Measurements from ENCODE around the gene TNP1.
A peak's percentile ranks its signal among the peaks of the same experiment; 100 is the strongest.

TNP1 gene, protein sequence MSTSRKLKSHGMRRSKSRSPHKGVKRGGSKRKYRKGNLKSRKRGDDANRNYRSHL

DNA sequence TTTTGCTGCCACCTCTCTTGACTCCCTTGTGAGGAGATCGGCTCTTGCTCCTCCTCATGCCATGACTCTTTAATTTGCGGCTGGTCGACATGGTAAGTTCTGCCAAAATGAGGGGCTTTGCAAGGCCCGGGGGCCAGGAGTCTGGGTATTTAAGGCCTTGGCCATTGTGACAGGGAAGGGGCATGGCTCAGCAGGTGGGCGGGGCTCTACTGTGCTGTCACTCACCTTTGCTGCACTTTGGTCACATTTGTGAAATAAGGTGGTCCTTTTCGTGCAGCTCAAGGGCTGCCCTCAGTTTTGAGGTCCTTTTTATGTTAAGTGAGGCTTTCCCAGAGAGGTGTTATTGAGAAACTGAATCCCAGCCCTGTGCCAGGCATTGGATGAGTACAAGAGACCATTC lies at the start of gene TNP1:
TSS of gene TNP1 (minus strand) at position 121 of the 400 bp plus-strand sequence. CDS start at position 91, 30 bp downstream.
- no peak for DNase-seq

GRCh38 chr2:216908300-216908699 lies 48.4 kb upstream of the TNP1 start:
- no peak for DNase-seq

GRCh38 chr2:216905649-216906329 lies 45.9 kb upstream of the TNP1 start:
- DNase-seq, result peak; percentile 57

DNA sequence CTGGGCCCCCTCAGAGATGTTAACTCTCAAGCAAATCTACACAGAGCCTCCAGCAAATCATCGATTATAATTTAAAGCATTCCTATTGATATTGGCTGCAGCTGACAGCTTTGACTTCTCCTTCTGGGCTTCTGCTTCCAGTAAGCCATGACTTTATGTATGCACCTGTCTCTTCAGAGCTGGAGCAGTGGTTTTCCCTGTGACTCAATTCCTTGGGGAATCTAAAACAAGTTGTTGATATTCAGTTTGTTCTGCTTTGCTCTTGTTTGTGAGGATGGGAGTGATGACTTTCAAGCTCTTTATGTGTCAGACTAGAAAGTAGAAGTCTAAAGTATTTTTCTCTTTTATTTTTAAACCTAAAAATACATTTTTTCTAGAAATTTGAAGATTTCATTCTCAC lies 45.1 kb upstream of the TNP1 start:
- no peak for DNase-seq

DNA sequence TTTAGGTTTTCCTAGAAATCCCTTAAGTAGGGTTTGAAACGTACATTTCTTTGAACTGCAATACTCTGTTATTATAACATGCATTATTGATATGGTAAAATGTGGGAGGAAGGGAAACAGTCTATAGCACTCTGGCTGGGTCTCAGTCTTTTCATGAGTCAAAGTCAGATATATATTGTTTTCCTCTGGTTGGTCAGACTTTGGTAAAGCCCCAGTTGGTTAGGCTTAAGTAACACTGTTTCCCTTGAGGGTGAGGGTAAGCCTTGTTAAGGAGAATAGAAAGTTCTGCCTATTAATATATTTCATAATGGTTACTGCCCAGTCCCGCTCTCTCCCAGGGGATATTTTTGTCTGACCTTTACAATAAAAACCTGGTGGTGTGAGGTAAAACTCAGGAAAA lies 44.7 kb upstream of the TNP1 start:
- no peak for DNase-seq

GRCh38 chr2:216903470-216903869 lies 43.6 kb upstream of the TNP1 start:
- no peak for DNase-seq

- DNase-seq, result no peak
These were observed 41.4 kb upstream of the TNP1 start for GRCh38 chr2:216901273-216901672.

DNA sequence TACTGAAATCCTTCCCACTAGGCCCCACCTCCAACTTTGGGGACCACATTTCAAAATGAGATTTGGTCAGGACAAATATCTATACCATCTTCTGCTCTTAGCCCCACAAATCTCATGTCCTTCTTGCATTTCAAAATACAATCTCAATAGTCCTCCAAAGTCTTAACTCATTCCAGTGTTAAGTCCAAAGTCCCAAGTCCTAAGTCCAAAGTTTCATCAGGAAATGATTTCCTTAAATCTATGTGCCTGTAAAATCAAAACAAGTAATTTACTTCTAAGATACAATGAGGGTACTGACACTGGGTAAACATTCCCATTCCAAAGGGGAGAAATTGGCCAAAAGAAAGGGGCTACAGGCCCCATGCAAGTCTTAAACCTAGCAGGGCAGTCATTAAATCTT lies 40.5 kb upstream of the TNP1 start:
- no peak for DNase-seq

DNA sequence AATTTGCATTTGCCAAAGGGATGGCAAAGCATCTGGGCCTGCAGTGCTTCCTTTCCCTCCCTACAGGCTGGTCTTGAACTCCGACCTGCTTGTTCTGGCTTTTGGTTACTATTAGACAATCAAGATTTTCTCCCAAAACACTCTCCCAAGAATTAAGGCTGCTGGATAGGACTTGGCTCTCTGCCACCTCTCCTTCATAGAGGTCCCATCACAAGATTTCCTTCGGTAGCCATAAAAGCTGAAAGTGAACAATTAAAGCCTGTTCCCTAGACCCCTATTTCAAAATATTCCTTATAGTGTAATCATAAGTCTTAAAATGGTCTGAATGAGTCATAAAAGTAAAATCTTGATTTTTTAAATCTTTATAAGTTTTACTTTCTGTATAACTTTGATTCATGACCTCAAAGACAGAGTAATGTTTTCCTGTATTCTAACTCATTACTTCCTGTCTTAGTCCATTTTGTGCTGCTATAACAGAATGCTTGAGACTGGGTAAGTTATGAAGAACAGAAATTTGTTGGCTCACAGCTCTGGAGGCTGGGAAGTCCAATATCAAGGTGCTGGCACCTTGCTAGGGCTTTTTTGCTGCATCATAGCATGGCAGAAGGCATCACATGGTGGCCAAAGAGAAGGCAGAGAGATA lies 37.8 kb upstream of the TNP1 start:
- peak; percentile 30 for DNase-seq

GRCh38 chr2:216890138-216890537 lies 30.3 kb upstream of the TNP1 start:
- no peak for DNase-seq

GRCh38 chr2:216888887-216889622 lies 29.2 kb upstream of the TNP1 start:
- no peak for DNase-seq

DNA sequence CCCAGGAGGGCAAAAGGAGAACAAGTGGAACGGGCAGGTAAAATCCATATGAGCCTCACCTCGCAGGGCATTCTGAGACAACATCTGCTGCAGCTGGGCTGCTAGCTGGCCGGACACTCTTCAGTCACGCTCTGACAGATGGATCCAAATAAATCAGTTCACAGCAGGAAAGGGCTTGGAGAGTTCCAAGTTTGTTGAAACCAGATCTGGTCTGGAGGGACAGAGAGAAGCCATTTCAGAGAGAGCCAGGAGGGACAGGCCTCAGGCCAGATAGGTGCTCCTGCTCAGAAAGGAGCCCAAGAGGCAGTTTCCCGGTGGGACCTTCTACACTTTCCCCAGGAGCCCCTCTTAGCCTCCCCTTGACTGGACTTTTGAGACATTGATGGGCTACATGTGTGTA lies 28.2 kb upstream of the TNP1 start:
- no peak for DNase-seq

GRCh38 chr2:216887138-216887537 lies 27.3 kb upstream of the TNP1 start:
- DNase-seq, result no peak

DNA sequence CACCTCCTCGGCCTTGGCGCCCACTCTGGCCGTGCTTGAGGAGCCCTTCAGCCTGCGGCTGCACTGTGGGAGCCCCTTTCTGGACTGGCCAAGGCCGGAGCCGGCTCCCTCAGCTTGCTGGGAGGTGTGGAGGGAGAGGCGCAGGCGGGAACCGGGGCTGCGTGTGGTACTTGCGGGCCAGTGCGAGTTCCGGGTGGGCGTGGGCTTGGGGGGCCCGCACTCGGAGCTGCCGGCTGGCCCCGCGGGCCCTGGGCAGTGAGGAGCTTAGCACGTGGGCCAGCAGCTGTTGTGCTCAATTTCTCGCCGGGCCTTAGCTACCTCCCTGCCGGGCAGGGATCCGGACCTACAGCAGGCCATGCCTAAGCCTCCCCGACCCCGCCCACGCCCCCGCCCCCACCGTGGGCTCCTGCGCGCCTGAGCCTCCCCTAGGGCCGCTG lies 25.3 kb upstream of the TNP1 start:
- no peak for DNase-seq

GRCh38 chr2:216884347-216884746 lies 24.5 kb upstream of the TNP1 start:
- no peak for DNase-seq

GRCh38 chr2:216882876-216883275 lies 23.0 kb upstream of the TNP1 start:
- peak; percentile 89 for DNase-seq

- DNase-seq, result peak; percentile 42
These were observed 21.5 kb upstream of the TNP1 start for GRCh38 chr2:216881411-216881810.

- DNase-seq, result peak; percentile 92
These were observed 20.8 kb upstream of the TNP1 start for GRCh38 chr2:216880509-216881184.

DNA sequence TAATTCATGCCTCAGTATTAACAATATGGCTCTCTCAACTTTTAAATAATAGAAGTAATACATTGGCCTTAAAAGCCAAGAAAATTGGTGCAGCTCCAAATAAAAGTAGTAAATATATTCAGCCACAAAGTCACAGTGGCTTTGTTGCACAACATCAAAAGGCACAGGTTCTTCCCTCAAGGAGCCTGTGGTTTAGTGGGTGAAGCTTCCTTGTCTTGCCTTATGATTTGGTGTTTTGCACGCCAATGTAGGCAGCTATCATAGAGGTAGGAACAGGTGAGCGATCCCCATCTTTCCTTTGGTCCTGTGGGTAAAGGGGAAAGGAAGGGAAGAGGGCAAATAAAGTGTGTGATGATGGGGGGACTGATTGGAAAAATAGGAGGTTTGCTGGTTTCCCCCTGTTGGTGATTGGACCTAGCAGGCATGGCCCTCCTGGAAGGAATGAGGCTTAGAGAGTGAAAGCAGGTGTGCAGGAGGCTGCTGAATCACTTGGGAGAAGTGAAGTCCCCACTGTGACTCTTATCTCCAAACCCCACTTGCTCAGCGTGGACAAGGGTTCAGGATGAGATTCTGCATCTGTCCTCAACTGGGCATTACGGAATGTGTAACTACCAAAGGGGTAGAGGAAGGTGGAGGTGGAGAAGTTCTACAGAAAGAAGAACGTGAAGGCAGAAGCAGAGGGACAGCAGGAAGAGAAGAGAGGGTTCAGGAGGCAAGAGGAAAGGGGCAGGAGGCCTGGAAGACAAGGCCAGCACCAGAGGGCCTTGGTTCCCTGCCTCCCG lies 20.1 kb upstream of the TNP1 start:
- DNase-seq, result peak; percentile 57

GRCh38 chr2:216878072-216878471 lies 18.2 kb upstream of the TNP1 start:
- DNase-seq, result no peak

DNA sequence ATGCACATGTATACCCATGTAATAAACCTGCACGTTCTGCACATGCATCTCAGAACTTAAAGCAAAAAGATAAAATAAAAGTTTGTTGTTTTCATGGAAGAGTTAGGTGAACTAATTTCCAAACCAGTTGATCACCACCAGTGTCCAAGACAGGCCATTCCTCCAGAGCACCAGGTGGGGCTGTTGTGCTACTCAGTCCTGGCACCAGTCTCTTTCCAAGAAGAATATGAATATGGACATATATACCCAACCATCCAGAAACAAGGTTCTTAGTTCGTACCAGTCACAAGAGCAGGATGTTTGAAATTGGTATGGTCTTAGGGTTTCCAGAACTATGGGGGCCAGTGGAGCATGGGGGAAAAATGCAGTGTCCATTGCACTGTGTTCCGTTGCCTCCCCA lies 17.2 kb upstream of the TNP1 start:
- DNase-seq, result no peak

GRCh38 chr2:216875862-216876261 lies 16.0 kb upstream of the TNP1 start:
- DNase-seq, result no peak

- peak; percentile 19 for DNase-seq
These were observed 13.7 kb upstream of the TNP1 start for GRCh38 chr2:216873573-216873972.

Data from hematopoietic multipotent progenitor cell treated with erythropoietin and hydrocortisone succinate and interleukin-3 and kit ligand, for 6 days (in vitro differentiated cells).